Measurements from ENCODE around the gene PEX14.

The PEX14 gene

GRCh38 chr1:10440794-10441193 lies 34.0 kb upstream of the PEX14 start:
- no peak for TF ChIP-seq CTCF (IDR thresholded peaks at IDR 0.05; ENCODE audit: extremely low read depth, insufficient read depth, missing control alignments)
- DNase-seq (ENCODE audit: low spot score): no peak
- in situ Hi-C loops (cut with MboI; ENCODE audit: low pct_unique_long_range_greater_than_20kb, low sequenced_read_pairs, unreplicated experiment): no loop called here

GRCh38 chr1:10444248-10444647 lies 30.5 kb upstream of the PEX14 start:
- in situ Hi-C loops (cut with MboI; ENCODE audit: low pct_unique_long_range_greater_than_20kb, low sequenced_read_pairs, unreplicated experiment): no loop called here
- TF ChIP-seq CTCF (IDR thresholded peaks at IDR 0.05; ENCODE audit: extremely low read depth, insufficient read depth, missing control alignments): no peak
- DNase-seq (ENCODE audit: low spot score): no peak

- no peak for DNase-seq (ENCODE audit: low spot score)
- in situ Hi-C loops (cut with MboI; ENCODE audit: low pct_unique_long_range_greater_than_20kb, low sequenced_read_pairs, unreplicated experiment): no loop called here
- TF ChIP-seq CTCF (IDR thresholded peaks at IDR 0.05; ENCODE audit: extremely low read depth, insufficient read depth, missing control alignments): no peak
Observed at GRCh38 chr1:10444795-10445397, 29.9 kb upstream of the PEX14 start.

GRCh38 chr1:10446790-10447422 lies 27.8 kb upstream of the PEX14 start:
- in situ Hi-C loops (cut with MboI; ENCODE audit: low pct_unique_long_range_greater_than_20kb, low sequenced_read_pairs, unreplicated experiment): no loop called here
- no peak for DNase-seq (ENCODE audit: low spot score)
- no peak for TF ChIP-seq CTCF (IDR thresholded peaks at IDR 0.05; ENCODE audit: extremely low read depth, insufficient read depth, missing control alignments)

- DNase-seq (ENCODE audit: low spot score): no peak
- in situ Hi-C loops (cut with MboI; ENCODE audit: low pct_unique_long_range_greater_than_20kb, low sequenced_read_pairs, unreplicated experiment): no loop called here
- no peak for TF ChIP-seq CTCF (IDR thresholded peaks at IDR 0.05; ENCODE audit: extremely low read depth, insufficient read depth, missing control alignments)
Observed at GRCh38 chr1:10449751-10450150, 25.0 kb upstream of the PEX14 start, which contains the start of gene CORT. Gene CORT (plus strand): TSS chr1:10450031. CDS start chr1:10450224, 193 bp downstream.

GRCh38 chr1:10450156-10450814 lies 24.5 kb upstream of the PEX14 start:
- TF ChIP-seq CTCF (IDR thresholded peaks at IDR 0.05; ENCODE audit: extremely low read depth, insufficient read depth, missing control alignments): no peak
- no peak for DNase-seq (ENCODE audit: low spot score)
- in situ Hi-C loops (cut with MboI; ENCODE audit: low pct_unique_long_range_greater_than_20kb, low sequenced_read_pairs, unreplicated experiment): no loop called here

Measured in GM13977 (cell line).